Measurements from ENCODE around the gene BRIP1.
"Not testable (repeated sequence)": the region's sequence is repeated elsewhere in the genome, so short reads cannot be mapped to it uniquely, and the experiment has no call there.

BRIP1 gene

GRCh38 chr17:61775364-61775763 is 88.0 kb downstream of the BRIP1 start:
- TF ChIP-seq, protein P1, sequence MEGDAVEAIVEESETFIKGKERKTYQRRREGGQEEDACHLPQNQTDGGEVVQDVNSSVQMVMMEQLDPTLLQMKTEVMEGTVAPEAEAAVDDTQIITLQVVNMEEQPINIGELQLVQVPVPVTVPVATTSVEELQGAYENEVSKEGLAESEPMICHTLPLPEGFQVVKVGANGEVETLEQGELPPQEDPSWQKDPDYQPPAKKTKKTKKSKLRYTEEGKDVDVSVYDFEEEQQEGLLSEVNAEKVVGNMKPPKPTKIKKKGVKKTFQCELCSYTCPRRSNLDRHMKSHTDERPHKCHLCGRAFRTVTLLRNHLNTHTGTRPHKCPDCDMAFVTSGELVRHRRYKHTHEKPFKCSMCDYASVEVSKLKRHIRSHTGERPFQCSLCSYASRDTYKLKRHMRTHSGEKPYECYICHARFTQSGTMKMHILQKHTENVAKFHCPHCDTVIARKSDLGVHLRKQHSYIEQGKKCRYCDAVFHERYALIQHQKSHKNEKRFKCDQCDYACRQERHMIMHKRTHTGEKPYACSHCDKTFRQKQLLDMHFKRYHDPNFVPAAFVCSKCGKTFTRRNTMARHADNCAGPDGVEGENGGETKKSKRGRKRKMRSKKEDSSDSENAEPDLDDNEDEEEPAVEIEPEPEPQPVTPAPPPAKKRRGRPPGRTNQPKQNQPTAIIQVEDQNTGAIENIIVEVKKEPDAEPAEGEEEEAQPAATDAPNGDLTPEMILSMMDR (conservative IDR thresholded peaks at IDR 0.05; ENCODE audit: low read length) = no peak
- H3K4me3 ChIP-seq (ENCODE audit: low read length) = no peak overlapping the region
- no peak for DNase-seq (ENCODE audit: low read depth)

DNA sequence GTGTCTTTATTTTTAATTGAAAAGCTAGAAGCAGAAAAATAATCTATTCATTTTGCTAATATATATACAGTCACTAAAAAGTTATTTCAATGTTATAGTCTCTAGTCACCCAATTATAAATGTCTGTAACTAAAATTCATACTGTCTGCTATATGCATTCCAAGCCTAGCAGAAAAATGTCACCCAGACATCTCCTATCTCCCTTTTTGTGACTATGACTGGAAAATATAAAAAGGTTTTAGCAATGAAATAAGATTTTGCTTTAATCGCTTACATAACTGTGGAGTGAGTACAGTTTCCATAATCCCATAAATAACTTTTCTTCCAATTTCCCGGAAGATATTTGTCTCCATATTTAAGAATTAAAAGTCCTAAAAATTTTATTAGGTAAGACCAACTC is 88.6 kb downstream of the BRIP1 start:
- DNase-seq (ENCODE audit: low read depth) = no peak
- no peak overlapping the region for H3K4me3 ChIP-seq (ENCODE audit: low read length)
- TF ChIP-seq, protein P1 (conservative IDR thresholded peaks at IDR 0.05; ENCODE audit: low read length) = no peak

- not testable (repeated sequence) for DNase-seq (ENCODE audit: low read depth); H3K4me3 ChIP-seq (ENCODE audit: low read length)
Observed at GRCh38 chr17:61774087-61774486, 89.2 kb downstream of the BRIP1 start.

DNA sequence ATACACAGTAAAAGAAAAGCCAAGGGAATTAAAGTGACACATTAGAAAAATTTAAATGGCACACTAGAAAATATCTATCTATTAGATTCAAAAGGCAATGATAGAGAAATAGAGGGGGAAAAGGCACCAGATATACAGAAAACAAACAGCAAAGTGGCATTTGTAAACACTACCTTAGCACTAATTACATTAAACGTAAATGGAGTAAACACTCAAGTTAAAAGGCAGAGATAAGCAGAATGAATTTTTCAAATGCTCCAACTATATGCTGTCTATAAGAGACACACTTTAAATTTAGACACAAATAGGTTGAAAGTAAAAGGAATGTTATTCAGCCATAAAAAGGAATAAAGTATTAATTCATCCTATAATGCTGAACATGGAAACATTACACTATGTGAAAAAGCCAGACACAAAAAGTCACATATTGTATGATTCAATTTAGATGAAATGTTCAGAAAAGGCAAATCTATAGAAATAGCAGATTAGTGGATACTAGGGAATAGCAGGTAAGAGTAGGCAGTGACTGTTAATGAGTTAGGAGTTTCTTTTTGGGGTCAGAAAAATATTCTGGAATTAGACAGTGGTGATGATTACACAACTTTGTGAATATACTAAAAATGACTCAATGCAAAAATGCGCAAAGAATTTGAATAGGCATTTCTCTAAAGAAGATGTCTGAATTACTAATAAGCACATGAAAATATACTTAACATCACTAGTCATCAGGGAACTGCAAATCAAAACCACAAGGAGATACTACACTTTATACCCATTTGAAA is 92.4 kb downstream of the BRIP1 start:
- no peak overlapping the region for H3K4me3 ChIP-seq (ENCODE audit: low read length)
- TF ChIP-seq, protein P1 (conservative IDR thresholded peaks at IDR 0.05; ENCODE audit: low read length) = no peak
- DNase-seq (ENCODE audit: low read depth) = peak; percentile 74

DNA sequence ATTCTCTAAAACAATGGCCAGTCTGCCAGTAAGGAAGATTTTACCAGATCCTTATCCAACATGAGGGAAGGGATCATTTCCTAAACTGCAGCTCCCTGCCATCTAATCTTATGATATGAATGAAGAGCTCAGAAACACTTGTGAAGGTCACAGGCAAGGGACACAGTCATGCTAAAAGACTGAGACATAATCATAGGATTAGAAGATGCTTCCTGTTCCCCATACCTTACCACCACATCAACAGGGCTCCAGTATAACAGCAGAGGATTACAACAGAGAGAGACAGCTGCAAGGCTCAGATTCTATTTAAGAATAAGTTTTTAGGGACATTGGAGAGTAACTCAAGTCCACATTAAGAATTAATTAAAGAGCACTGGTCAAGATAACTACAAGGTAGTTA is 93.3 kb downstream of the BRIP1 start:
- TF ChIP-seq, protein P1 (conservative IDR thresholded peaks at IDR 0.05; ENCODE audit: low read length) = no peak
- no peak for DNase-seq (ENCODE audit: low read depth)
- H3K4me3 ChIP-seq (ENCODE audit: low read length) = no peak overlapping the region

GRCh38 chr17:61768405-61768804 is 94.9 kb downstream of the BRIP1 start:
- DNase-seq (ENCODE audit: low read depth) = no peak
- TF ChIP-seq, protein P1 (conservative IDR thresholded peaks at IDR 0.05; ENCODE audit: low read length) = no peak

GRCh38 chr17:61766520-61766919 is 96.8 kb downstream of the BRIP1 start:
- TF ChIP-seq, protein P1 (conservative IDR thresholded peaks at IDR 0.05; ENCODE audit: low read length) = no peak
- no peak overlapping the region for H3K4me3 ChIP-seq (ENCODE audit: low read length)
- DNase-seq (ENCODE audit: low read depth) = no peak

More at GRCh38 chr17:61768405-61768804, 94.9 kb downstream of the BRIP1 start:
- H3K4me3 ChIP-seq (ENCODE audit: low read length) = no peak overlapping the region
